ENCODE data around the gene VWDE.
"Not testable (repeated sequence)": the region's sequence is repeated elsewhere in the genome, so short reads cannot be mapped to it uniquely, and the experiment has no call there.

Gene VWDE

DNA sequence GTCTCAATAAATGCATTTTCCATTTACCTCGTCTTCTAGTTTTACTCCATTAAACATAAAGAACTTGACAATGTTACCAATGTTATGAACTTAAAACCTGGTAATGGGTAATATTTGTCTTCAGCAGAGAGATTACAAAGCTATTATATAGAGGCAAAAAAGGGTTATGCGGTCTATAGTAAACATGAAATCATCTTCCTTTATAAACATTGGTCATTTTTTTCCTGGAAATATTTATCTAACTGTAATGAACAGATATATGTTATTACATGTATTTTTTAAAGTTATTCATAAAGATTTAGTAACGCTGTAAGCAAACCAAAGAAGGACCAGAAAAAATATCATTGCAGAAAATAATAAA lies 1.3 kb downstream of the VWDE start:
- DNase-seq (ENCODE audit: low read depth in 2 of 2, low spot score in 1 of 2) = no peak

DNA sequence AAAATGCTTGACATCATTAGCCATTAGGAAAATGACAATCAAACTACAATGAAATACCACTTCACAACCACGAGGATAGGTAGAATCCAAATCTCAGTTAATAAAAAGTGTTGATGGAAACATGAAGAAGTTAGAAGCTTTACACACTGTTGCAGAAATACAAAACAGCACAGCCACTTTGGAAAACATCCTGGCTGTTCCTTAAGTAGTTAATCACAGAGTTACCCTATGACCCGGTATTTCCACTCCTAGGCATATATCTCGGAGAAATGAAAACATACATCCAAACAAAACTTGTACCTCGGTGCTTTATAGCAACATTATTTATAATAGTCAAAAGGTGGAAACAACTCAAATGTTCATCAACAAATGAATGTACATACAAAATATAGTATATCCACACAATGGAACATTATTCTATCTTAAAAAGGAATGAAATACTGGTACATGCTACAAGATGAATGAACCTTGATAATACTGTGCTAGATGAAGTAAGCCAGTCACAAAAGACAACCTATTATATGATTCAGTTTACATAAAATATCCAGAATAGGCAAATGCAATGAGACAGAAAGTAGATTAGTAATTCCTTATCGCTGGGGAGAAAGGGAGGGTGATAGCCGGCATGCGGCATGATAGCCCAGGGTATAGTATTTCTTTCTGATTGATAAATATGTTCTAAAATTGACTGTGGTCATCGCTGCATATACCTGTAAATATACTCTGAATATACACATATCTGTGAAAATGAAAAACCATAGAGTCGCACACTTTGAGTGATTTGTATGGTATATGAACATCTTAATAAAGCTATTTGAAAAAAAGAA lies 1.9 kb downstream of the VWDE start:
- no peak for DNase-seq (ENCODE audit: low read depth in 2 of 2, low spot score in 1 of 2)

- DNase-seq (ENCODE audit: low read depth in 2 of 2, low spot score in 1 of 2) = no peak
Observed at GRCh38 chr7:12398186-12398585, 5.5 kb downstream of the VWDE start.

GRCh38 chr7:12397671-12398070 lies 6.0 kb downstream of the VWDE start:
- DNase-seq (ENCODE audit: low read depth in 2 of 2, low spot score in 1 of 2) = no peak

DNA sequence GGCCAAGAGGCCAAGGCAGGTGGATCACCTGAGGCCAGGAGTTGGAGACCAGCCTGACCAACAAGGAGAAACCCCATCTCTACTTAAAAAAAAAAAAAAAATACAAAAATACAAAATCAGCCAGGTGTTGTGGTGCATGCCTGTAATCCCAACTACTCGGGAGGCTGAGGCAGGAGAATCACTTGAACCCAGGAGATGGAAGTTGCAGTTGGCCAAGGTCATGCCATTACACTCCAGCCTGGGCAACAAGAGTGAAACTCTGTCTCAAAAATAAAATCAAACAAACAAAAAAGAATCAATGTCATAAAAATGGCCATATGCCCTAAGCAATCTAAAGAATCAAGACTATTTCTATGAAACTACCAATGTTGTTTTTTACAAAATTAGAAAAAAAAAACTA lies 7.0 kb downstream of the VWDE start:
- not testable (repeated sequence) for DNase-seq (ENCODE audit: low read depth in 2 of 2, low spot score in 1 of 2)

DNA sequence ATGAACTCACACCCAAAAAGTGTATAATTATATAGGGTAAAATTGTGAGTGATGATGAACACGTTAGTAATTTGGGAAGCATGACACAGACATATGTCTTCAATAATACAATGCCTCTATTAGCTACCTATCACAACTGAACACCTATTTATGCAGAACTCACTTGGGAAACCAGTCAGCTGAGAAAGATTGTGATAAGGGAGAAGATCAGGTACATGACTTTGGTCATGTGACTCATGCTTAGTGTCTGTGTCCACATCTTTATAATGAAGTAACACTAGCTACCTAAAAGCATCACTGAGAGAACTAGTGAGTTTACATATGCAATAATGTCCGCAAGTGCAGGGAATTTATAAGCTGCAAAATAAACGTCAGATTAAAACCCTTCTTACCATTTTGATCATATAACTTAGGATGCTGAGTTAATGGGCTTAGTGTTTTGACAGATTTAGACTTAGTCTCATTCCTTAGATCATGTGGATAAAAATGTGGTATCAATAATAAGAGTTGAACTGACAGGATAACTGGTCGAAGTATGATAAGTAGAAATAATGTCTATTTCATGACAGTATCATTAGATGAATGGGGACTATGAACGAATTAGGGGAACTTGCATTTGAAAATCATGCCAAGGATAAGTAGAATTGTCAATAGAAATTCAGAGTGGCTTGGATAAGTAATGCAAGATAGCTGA lies 11.6 kb downstream of the VWDE start:
- DNase-seq (ENCODE audit: low read depth in 2 of 2, low spot score in 1 of 2) = no peak

- no peak for DNase-seq (ENCODE audit: low read depth in 2 of 2, low spot score in 1 of 2)
Observed at GRCh38 chr7:12389089-12389700, 14.5 kb downstream of the VWDE start.

DNA sequence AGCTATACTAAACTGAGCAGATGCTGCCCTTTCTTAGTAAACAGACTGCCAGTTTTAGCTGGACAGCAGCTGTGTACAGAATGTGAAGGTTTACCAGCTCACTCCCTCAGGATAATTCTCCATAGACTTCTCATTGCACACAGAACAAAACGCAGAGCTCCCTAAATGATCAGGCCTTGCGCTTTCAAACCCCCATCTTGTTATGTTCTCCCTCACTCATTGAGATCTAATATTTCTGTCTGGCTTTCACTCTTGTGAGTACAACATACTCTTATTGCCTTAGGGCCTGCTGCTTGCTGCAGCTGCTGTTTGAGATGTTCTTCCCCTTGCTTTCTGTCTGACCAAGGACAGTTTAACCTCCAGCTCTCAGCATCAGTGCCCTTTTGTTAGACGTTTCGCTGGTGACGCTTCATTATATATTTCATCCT lies 17.3 kb downstream of the VWDE start:
- no peak for DNase-seq (ENCODE audit: low read depth in 2 of 2, low spot score in 1 of 2)

- DNase-seq (ENCODE audit: low read depth in 2 of 2, low spot score in 1 of 2) = no peak
Observed at GRCh38 chr7:12385364-12385786, 18.3 kb downstream of the VWDE start.

DNA sequence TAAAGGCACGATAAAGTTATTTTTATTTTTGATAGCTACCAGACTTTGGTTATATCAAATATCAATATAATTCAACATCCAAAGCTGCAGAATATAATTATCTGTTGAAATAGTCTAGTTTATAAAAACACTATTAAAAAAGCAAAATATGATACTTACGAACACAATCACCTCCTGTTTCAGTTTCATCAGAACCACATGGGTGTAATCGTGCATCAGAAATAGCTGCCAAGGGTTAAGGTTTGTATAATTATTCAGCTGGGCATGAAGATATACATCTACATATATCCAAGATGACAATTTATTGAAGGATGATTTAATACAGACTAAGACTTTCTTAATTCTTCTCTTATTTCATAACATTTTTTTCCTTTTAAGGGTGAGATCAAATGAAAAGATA lies 20.3 kb downstream of the VWDE start:
- no peak for DNase-seq (ENCODE audit: low read depth in 2 of 2, low spot score in 1 of 2)

- DNase-seq (ENCODE audit: low read depth in 2 of 2, low spot score in 1 of 2) = no peak
Observed at GRCh38 chr7:12378389-12378788, 25.3 kb downstream of the VWDE start.

- no peak for DNase-seq (ENCODE audit: low read depth in 2 of 2, low spot score in 1 of 2)
Observed at GRCh38 chr7:12377406-12377805, 26.3 kb downstream of the VWDE start.

DNA sequence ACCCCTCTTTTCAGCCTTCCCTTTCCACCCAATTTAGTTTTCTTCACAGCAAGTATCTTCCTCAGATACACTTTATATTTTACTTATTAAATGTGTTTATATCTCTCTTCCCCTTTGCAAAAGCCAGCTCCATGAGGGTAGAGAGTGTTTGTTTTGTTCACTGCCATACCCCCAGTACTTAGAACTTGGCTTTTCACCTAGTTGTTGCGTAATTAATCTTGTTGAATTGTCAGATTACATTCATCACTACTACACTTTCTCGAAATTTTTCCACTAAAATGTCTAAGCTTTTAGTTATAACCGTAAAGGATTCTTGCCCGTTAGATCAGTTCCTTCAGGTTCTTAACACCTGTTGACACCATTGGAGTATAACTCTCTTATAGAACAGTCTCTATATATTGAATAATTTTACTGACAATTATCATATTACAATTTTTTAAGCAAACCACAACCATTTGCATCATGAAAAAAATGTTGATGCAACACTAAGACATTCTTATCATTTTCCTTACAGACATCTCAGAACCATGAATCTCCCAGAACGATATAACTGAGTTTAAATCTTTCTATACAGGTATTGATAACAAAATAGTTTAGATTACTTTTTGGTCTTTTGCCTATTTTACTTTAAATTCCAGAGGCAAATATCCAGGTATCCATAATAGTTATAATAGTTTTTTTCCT lies 29.9 kb downstream of the VWDE start:
- no peak for DNase-seq (ENCODE audit: low read depth in 2 of 2, low spot score in 1 of 2)

DNA sequence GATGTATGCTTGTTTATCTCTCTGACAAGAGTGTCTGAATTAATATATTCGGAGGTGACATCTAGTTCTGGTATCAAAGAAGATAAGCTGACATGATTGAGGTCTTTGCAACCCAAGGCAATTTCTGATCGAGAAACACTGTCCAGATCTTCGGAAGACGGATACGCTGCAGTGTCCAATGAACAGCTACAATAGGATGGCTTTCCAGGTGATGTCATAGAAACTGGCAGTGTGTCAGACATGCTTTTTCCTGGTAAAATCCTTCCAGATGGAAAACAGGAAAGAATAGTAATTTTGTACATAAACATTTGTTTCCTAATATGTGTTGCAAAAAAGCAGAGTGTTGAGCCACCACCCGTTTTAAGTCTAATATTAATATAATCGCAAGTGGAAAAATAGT lies 33.4 kb downstream of the VWDE start:
- no peak for DNase-seq (ENCODE audit: low read depth in 2 of 2, low spot score in 1 of 2)

- no peak for DNase-seq (ENCODE audit: low read depth in 2 of 2, low spot score in 1 of 2)
Observed at GRCh38 chr7:12369756-12370155, 33.9 kb downstream of the VWDE start.

DNA sequence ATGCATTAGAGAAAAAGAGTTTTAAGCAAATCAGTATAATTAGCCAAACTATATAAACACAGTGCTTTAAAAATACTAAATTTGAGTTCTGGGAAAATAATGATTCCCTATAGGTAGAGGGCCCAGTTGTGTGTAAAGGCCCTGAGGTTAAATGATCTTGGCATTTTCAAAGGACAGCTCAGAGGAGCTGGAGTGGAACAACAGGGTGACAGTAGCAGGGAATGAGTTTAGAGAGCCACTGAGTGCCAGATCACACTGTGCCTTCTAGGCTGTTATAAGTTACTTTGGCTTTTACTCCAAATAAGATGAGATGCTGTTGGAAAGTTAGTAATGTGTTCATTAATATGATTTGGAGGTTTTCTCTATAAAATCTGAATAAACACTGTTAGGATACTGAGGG lies 34.6 kb downstream of the VWDE start:
- no peak for DNase-seq (ENCODE audit: low read depth in 2 of 2, low spot score in 1 of 2)

DNA sequence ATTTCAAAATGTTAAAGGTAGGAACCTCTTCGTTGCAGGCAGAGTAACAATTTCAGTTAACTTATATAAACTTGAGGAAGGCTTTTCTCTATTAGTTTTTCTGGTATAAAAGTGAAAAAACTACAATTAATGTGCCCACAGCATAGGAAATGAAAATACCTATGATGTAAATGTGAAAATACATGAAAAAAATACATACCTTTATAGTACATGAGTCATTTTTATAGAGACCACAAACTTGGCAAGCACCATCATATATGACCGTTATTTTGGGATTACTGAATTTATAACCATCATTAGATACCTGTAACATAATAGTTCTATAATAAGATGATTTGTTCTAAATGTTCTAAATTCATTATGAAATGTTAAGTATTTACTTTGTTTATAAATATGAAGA lies 42.7 kb downstream of the VWDE start:
- no peak for DNase-seq (ENCODE audit: low read depth in 2 of 2, low spot score in 1 of 2)

GRCh38 chr7:12358694-12359093 lies 45.0 kb downstream of the VWDE start:
- no peak for DNase-seq (ENCODE audit: low read depth in 2 of 2, low spot score in 1 of 2)

DNA sequence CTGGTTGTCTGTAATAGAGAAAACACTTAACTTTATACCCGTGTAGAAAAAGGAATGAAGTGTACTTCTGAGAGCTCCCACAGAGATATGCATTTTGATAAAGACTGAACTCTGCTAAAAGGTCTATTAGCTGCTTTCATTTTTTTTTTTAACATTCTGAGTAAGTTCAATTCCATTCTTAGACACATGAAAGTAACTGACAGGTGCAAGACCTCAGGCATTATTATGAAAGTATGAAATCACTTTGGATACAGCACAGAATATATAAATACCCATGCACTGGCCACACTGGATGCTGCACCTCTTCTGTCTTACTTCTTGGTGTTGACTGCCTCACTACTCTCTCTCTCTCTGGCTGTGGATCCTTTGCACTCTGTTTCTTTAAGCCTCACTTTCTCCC lies 46.2 kb downstream of the VWDE start:
- no peak for DNase-seq (ENCODE audit: low read depth in 2 of 2, low spot score in 1 of 2)

GRCh38 chr7:12351843-12352242 lies 51.8 kb downstream of the VWDE start:
- no peak for DNase-seq (ENCODE audit: low read depth in 2 of 2, low spot score in 1 of 2)

GRCh38 chr7:12350971-12351370 lies 52.7 kb downstream of the VWDE start:
- DNase-seq (ENCODE audit: low read depth in 2 of 2, low spot score in 1 of 2) = no peak

DNA sequence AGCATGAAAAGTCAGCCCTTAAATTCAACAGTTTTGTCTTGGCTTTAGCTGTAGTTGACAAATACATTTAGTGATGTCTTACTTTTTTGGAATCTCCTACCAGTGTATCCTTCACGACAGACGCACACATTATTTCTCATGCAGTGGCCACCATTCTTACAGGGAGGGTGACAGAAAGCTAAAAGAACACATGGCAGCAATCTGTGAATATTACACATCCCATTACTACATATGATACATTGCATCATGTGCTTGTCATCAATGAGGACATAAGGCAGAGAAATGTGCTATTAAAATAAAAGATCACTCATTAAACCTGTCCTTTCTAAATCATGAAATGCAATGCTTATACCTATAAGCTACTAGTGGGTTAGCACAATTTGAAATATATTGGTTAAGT lies 66.6 kb downstream of the VWDE start:
- no peak for DNase-seq (ENCODE audit: low read depth in 2 of 2, low spot score in 1 of 2)

Data from stimulated activated CD8-positive, alpha-beta memory T cell treated with anti-CD3 and anti-CD28 coated beads, Interleukin-4, amount 100 ng/mL, for 1 hour (primary cell).